Measurements from ENCODE around the gene VSIR.

VSIR gene

DNA sequence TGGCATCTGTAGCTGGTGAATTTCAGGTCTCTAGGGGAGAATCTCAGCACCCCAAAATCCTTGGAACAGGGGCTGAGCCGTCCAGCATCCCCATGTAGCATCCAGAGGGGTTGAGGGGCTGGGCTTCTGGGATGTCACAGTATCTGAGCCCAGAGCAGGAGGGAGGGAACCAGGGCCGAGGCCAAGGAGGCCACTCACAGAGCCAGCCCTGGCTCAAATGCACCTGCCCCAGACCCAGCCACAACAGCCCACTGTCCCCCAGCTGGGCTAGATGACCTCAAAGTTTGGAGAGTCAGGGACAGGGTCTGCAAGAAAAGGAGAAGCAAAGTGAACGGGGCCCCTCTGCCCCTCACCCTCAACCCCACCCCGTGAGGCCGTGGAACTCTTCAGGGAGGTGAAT, 22.3 kb downstream of the VSIR start:
- no peak for DNase-seq (ENCODE audit: low read depth)
- no peak overlapping the region for H3K4me3 ChIP-seq (ENCODE audit: low read length)
- TF ChIP-seq, protein P1, sequence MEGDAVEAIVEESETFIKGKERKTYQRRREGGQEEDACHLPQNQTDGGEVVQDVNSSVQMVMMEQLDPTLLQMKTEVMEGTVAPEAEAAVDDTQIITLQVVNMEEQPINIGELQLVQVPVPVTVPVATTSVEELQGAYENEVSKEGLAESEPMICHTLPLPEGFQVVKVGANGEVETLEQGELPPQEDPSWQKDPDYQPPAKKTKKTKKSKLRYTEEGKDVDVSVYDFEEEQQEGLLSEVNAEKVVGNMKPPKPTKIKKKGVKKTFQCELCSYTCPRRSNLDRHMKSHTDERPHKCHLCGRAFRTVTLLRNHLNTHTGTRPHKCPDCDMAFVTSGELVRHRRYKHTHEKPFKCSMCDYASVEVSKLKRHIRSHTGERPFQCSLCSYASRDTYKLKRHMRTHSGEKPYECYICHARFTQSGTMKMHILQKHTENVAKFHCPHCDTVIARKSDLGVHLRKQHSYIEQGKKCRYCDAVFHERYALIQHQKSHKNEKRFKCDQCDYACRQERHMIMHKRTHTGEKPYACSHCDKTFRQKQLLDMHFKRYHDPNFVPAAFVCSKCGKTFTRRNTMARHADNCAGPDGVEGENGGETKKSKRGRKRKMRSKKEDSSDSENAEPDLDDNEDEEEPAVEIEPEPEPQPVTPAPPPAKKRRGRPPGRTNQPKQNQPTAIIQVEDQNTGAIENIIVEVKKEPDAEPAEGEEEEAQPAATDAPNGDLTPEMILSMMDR (conservative IDR thresholded peaks at IDR 0.05; ENCODE audit: low read length) = no peak

DNA sequence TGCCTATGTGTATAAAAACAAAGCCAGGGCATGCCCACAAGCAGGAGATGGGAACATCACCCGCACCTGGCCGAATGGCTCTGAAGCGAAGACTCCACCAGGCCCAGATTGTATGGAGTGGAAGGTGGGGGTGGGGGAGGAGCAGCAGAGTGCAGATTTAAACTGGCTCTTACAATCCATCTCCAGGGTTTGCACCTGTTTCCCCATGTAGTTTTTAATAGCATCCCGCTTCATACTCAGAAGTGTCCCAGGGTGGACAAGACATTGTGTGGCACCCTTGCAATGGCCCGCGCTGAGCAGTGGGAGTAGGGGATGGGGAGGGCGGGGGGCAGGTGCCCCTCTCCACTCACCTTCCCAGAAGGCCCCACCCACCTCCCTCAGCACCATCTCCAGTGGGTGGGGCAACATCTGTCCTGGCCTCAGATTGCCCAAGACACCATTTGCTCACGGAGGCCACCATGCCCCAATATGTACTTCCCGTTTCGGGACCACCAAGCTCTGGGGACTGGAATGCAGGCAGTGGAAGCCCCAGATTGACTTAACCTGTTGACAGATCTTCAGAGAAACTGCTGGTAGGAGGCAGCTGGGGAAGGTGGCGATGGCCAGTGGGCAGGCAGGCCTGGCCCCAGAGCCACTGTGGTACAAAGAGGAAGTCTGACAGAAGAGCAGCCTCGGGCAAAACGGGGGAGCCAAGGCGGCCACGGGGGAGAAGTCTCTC, 23.0 kb downstream of the VSIR start:
- TF ChIP-seq, protein P1 (conservative IDR thresholded peaks at IDR 0.05; ENCODE audit: low read length) = no peak
- H3K4me3 ChIP-seq (ENCODE audit: low read length) = no peak overlapping the region
- no peak for DNase-seq (ENCODE audit: low read depth)

DNA sequence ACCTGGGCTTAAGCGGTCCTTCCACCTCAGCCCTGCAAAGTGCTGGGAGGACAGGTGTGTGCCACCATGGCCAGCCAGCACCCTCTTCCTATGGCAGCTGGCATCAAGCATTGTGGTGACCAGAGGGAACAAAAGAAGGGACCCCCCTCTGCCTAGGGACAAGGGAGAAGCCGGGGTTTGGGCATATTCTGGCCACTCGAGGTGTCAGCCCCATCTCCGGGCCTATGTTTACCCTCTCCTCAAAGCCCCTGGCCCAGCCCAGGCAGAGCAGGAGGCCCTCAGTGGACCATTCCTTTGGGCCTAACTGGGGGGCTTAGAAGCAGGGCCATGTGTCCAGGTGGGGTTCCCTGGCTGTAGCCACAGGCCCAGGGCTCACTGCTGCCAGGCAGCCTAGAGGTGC, 23.9 kb downstream of the VSIR start:
- DNase-seq (ENCODE audit: low read depth) = no peak
- H3K4me3 ChIP-seq (ENCODE audit: low read length) = no peak overlapping the region
- TF ChIP-seq, protein P1 (conservative IDR thresholded peaks at IDR 0.05; ENCODE audit: low read length) = no peak

DNA sequence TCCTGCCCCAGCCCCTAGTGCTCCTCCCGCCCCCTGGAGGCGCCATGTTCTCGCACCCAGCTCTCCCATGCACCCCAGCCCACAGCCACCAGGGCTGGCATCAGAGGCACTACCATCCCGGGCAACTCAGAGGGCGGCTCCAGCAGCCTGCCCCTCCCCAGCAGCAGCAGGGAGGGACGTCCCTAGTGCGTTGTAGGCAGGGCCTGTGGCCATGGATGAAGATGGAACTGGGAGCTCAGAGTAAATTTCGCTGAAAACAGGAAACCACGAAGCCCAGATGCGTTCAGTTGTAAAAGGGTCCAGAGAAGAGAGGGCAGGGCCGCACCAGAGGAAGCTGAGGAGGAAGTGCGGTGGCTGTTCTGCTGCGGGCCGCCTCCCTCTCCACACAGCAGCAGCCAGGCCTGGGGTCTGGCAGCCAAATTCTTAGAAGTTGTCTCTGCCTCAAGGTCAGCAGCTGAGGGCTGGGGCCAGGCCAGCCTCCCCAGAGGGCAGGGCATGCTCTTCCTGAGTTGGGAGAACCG, 24.6 kb downstream of the VSIR start:
- DNase-seq (ENCODE audit: low read depth) = no peak
- H3K4me3 ChIP-seq (ENCODE audit: low read length) = no peak overlapping the region

DNA sequence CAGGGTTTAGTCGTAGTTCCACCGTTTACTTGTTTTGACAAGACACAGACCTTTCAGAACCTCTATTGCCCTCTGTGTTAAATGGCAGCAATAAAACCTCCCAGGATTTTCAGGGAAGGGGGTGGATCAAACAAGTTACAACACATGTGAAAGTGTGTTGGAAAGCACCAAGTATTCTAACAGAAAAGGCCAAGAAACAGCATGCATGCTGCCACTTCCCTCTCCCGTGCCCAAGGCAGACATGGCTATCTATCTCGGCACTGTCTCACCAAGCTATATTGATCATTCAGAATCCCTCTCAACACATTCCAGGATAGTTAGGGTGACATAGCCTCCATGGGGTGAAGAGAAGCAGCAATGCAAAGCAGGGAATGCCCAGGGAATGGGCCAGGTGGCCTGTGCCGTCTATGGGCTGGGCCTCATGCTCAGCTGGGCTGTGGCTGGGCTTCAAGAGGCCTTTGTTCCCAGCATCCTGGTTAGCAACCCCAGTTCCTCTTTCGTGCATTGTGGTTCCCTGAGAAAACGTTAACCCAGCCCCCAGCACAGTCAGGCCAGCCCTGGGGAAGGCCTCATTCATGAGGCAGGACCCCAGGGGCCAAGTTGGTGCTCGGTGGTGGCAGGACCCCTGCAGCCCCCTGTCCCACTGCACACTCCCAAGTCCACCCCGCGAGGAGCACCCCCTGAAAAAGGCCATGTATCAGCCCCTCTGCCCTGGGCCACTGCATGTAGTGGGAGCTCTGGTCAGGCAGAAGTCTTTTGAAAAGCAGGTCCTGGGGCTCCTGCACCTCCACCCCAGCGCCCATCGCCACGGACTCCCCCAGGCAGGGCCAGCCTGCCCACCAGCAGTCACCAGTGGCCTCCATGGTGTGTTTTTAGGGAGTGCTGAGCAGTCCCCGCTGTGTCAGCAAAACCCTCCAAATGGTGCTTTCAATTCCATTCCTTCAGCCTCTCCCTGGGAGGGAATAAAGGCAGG, 25.5 kb downstream of the VSIR start:
- DNase-seq (ENCODE audit: low read depth) = no peak
- H3K4me3 ChIP-seq (ENCODE audit: low read length) = no peak overlapping the region
- TF ChIP-seq, protein P1 (conservative IDR thresholded peaks at IDR 0.05; ENCODE audit: low read length) = no peak

More for the DNA sequence above, 24.6 kb downstream of the VSIR start:
- TF ChIP-seq, protein P1 (conservative IDR thresholded peaks at IDR 0.05; ENCODE audit: low read length) = no peak

DNA sequence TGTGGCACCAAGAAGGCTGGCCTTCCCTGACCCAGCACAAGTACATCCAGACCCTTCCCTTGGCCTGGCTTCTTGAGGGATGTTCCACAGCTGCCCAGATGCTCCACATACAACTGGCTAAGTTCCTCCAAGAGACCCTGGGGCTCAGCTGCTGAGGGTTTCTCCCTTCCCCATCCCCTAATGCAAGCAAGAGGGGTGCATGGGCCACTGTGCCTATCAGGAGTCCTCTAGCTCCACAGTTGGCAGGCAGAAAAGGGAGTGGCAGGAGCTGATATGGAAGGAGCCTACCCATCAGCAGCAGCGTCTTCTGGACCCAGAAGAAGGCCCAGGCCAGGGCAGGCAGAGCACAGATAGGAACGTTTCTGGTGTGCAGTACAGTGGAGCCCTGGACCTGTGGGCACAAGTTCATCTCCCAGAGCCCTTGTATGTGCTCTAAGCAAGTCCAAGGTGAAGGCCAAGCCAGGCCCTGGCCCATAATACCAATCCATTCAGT, 26.2 kb downstream of the VSIR start:
- H3K4me3 ChIP-seq (ENCODE audit: low read length) = no peak overlapping the region
- TF ChIP-seq, protein P1 (conservative IDR thresholded peaks at IDR 0.05; ENCODE audit: low read length) = no peak
- no peak for DNase-seq (ENCODE audit: low read depth)

All from AG10803 (cell line).